SU-DHL-6 (cell line): ENCODE measurements around the gene SAMD1.

Source experiments
- H2AFZ ChIP-seq: fragments of 200-600 bp; sonication (generic); 2 replicates; pipeline ENCODE4 v1.6.1; 2014; ENCODE audit warnings: low read depth, mild to moderate bottlenecking, moderate library complexity, mixed read lengths, antibody characterized with exemption, low read length; ENCODE audit not compliant: severe bottlenecking
- H3F3A ChIP-seq: fragments of 200-600 bp; shearing (Covaris generic); 2 replicates; pipeline ENCODE4 v1.6.0; 2016; ENCODE audit warnings: antibody characterized with exemption, mild to moderate bottlenecking; ENCODE audit not compliant: insufficient read depth
- H3K27ac ChIP-seq: fragments of 200-600 bp; sonication (generic); 2 replicates; pipeline ENCODE4 v1.5.1; 2016; ENCODE audit warnings: low read depth, mild to moderate bottlenecking, low read length, moderate library complexity, mixed read lengths
- H3K27me3 ChIP-seq: fragments of 200-600 bp; sonication (generic), shearing (Covaris generic); 2 replicates; pipeline ENCODE4 v1.6.0; 2014; ENCODE audit warnings: mild to moderate bottlenecking, low read length
- H3K36me3 ChIP-seq: fragments of 200-600 bp; sonication (generic); 2 replicates; pipeline ENCODE4 v1.6.1; 2014; ENCODE audit warnings: mild to moderate bottlenecking, low read length, mixed read lengths
- H3K4me2 ChIP-seq: fragments of 300-600, 200-600 bp; shearing (Covaris generic), sonication (generic); 2 replicates; pipeline ENCODE4 v1.6.0; 2014; ENCODE audit warnings: low read length, low read depth, mild to moderate bottlenecking; ENCODE audit not compliant: poor library complexity, severe bottlenecking
- H3K4me3 ChIP-seq: fragments of 200-600 bp; sonication (generic); 2 replicates; pipeline ENCODE4 v1.5.1; 2014; ENCODE audit warnings: antibody characterized with exemption, low read length, mild to moderate bottlenecking, mixed read lengths; ENCODE audit not compliant: insufficient read depth, poor library complexity, severe bottlenecking
- H3K79me2 ChIP-seq: fragments of 200-600 bp; sonication (generic); 2 replicates; pipeline ENCODE4 v1.6.1; 2014; ENCODE audit warnings: mild to moderate bottlenecking, low read length, moderate library complexity; ENCODE audit not compliant: insufficient read depth
- H3K9ac ChIP-seq: fragments of 200-600 bp; sonication (generic); 2 replicates; pipeline ENCODE4 v1.7.0; 2014; ENCODE audit warnings: mild to moderate bottlenecking, low read length
- H3K9me2 ChIP-seq: fragments of 200-600 bp; sonication (generic); replicated peaks from 2 replicates; pipeline ENCODE4 v1.6.1; 2014; ENCODE audit warnings: low read length; ENCODE audit not compliant: insufficient read depth
- H3K9me3 ChIP-seq: fragments of 200-600 bp; sonication (generic); 2 replicates; pipeline ENCODE4 v1.6.1; 2014; ENCODE audit warnings: low read length, mixed read lengths; ENCODE audit not compliant: insufficient read depth
- H4K20me1 ChIP-seq: fragments of 200-600 bp; sonication (generic); 2 replicates; pipeline ENCODE4 v1.6.1; 2014; ENCODE audit warnings: low read depth, mild to moderate bottlenecking, antibody characterized with exemption, low read length, moderate library complexity, mixed read lengths
- CTCF ChIP-seq: fragments of 200-600 bp; sonication (generic); IDR thresholded peaks from one replicate; pipeline ENCODE4 v1.5.1; 2017; ENCODE audit warnings: antibody characterized with exemption, mild to moderate bottlenecking, low read length, moderate library complexity; ENCODE audit not compliant: insufficient read depth, poor library complexity, severe bottlenecking
- EZH2phosphoT487 ChIP-seq: fragments of 200-600 bp; sonication (generic), shearing (Covaris generic); conservative IDR thresholded peaks from 2 replicates; pipeline ENCODE4 v1.6.1; 2018; ENCODE audit warnings: mild to moderate bottlenecking, antibody characterized with exemption, low read length, moderate library complexity, mixed read lengths

Gene SAMD1

DNA sequence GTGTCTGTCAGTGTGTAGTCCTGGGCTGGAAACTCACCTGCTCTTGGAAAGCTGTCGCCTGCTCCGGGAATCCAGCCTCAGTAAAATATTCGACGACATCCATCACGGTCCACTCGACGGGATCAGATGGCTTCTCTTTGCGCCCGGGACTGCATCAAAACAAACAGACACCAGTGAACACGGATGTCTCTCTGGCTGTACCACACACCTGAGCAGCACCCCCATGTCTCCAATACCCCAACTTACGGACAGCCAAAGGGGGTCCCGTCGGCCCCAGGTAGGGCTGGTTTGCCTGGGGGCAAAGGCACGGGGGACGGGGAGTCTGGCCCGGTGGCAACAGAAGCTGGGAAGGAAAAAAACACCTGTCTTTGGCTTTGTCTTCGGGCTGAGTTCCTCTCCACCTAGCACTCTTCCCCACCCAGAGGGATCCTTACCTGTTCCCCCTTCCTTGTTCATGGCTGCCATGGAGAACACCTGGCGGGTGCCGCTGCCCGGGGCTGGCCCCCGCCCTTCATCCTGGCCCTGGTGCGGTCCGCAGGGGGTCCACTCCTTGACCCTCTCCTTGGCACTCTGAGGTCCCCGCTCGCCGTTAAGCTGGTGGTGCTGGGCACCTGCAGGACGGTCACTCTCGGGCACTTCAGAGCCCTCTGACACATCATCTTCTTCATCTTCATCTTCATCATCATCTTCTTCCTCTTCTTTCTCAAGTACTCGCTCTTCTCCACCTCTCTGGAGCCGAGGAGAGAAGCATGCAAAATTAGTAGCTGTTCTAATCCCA, 1.7 kb downstream of the SAMD1 start:
- Histone ChIP-seq H3K9me3 (no peaks in the 10 kb centered on the region), H3K9ac (peak overlapping the region; percentile 68), H3F3A (peaks cover 13% of the 10 kb centered on the region; the same call in 1 of the 2 replicates), H4K20me1 (no peaks in the 10 kb centered on the region), H3K4me2 (peak overlapping the region; percentile 52), H3K36me3 (peaks cover 3% of the 10 kb centered on the region; the same call in 1 of the 2 replicates), H2AFZ (no peak overlapping the region), H3K27me3 (no peaks in the 10 kb centered on the region), H3K9me2 (no peaks in the 10 kb centered on the region), H3K4me3 (peak overlapping the region; percentile 79), H3K27ac (peak overlapping the region; percentile 57; the same call in 1 of the 2 replicates), H3K79me2 (peaks cover 6% of the 10 kb centered on the region)
- TF ChIP-seq CTCF: no peak
- no peak for TF ChIP-seq EZH2phosphoT487

GRCh38 chr19:14086098-14086497, 4.5 kb downstream of the SAMD1 start:
- Histone ChIP-seq H2AFZ (no peak overlapping the region), H3K4me3 (no peak overlapping the region)

GRCh38 chr19:14085309-14085995, 5.1 kb downstream of the SAMD1 start, which contains the start of gene C19orf67:
C19orf67 (minus strand) TSS chr19:14085783; CDS start chr19:14085627, 156 bp downstream.
- Histone ChIP-seq H4K20me1 (no peaks in the 10 kb centered on the region), H3K9me3 (no peaks in the 10 kb centered on the region), H3K27me3 (no peaks in the 10 kb centered on the region), H3K27ac (no peak within 1 kb of the TSS), H3K9me2 (no peaks in the 10 kb centered on the region), H3F3A (peaks cover 10% of the 10 kb centered on the region; the same call in 1 of the 2 replicates), H3K4me2 (no peak within 1 kb of the TSS), H3K79me2 (peaks cover 6% of the 10 kb centered on the region), H3K4me3 (no peak within 1 kb of the TSS), H2AFZ (no peak within 1 kb of the TSS), H3K9ac (no peak within 1 kb of the TSS), H3K36me3 (peaks cover 3% of the 10 kb centered on the region; the same call in 1 of the 2 replicates)
- TF ChIP-seq EZH2phosphoT487: no peak
- no peak for TF ChIP-seq CTCF

More at GRCh38 chr19:14086098-14086497, 4.5 kb downstream of the SAMD1 start:
- Histone ChIP-seq H3K27ac (no peak overlapping the region), H3K9me3 (no peaks in the 10 kb centered on the region), H3K9ac (no peak overlapping the region), H3K27me3 (no peaks in the 10 kb centered on the region), H3K79me2 (peaks cover 6% of the 10 kb centered on the region), H3F3A (peaks cover 10% of the 10 kb centered on the region; the same call in 1 of the 2 replicates), H3K9me2 (no peaks in the 10 kb centered on the region), H3K36me3 (peaks cover 3% of the 10 kb centered on the region; the same call in 1 of the 2 replicates), H4K20me1 (no peaks in the 10 kb centered on the region), H3K4me2 (no peak overlapping the region)
- TF ChIP-seq CTCF: no peak
- TF ChIP-seq EZH2phosphoT487: no peak
